GM12891 (cell line): ENCODE data around the gene FBXL7.

Experiments
- POLR2A ChIP-seq: IDR thresholded peaks from 2 replicates; pipeline ENCODE4 v1.6.1; 2011; ENCODE audit warnings: low read depth, low read length, control low read depth
- POLR2AphosphoS5 ChIP-seq: IDR thresholded peaks from 2 replicates; pipeline ENCODE4 v1.6.1; 2011; ENCODE audit warnings: low read depth, low read length, control low read depth
- TAF1 ChIP-seq: IDR thresholded peaks from 2 replicates; pipeline ENCODE4 v1.6.1; 2011; ENCODE audit warnings: low read depth, low read length, control low read depth

GRCh38 chr5:15574806-15575325 is 74.9 kb downstream of the FBXL7 start:
- no peak for TF ChIP-seq POLR2AphosphoS5
- TF ChIP-seq POLR2A: no peak
- TF ChIP-seq TAF1: no peak
